Brain microvascular endothelial cell (primary cell): ENCODE results near the gene RAB3GAP2.
"Not testable (repeated sequence)": the region's sequence is repeated elsewhere in the genome, so short reads cannot be mapped to it uniquely, and the experiment has no call there.

Experiments used
- DNase-seq: peaks from one replicate; pipeline ENCODE4 v3.0.0-alpha.2; 2020
- H3K27ac ChIP-seq: fragments of 250-450 bp; sonication (Bioruptor Pico); 2 replicates; pipeline ENCODE4 v1.5.1; 2020; ENCODE audit warnings: mild to moderate bottlenecking, moderate library complexity
- H3K27me3 ChIP-seq: fragments of 250-450 bp; sonication (Bioruptor Pico); replicated peaks from 2 replicates; pipeline ENCODE4 v1.5.1; 2020; ENCODE audit warnings: mild to moderate bottlenecking
- H3K36me3 ChIP-seq: fragments of 250-450 bp; sonication (Bioruptor Pico); replicated peaks from 2 replicates; pipeline ENCODE4 v1.5.1; 2020; ENCODE audit warnings: mild to moderate bottlenecking
- H3K4me3 ChIP-seq: 2 replicates; pipeline ENCODE4 v1.5.1; 2011; ENCODE audit warnings: low read depth, mild to moderate bottlenecking, control low read depth, low read length, moderate library complexity
- in situ Hi-C: cut with HindIII; loops from 2 replicates; pipeline ENCODE4 v1.10.0; 2017; ENCODE audit warnings: low sequenced_read_pairs, low pct_ligation_motif_present
- TF ChIP-seq, protein P1 (sequence below): IDR thresholded peaks from 2 replicates; pipeline ENCODE4 v1.5.1; 2011; ENCODE audit warnings: low read depth, mild to moderate bottlenecking, moderate library complexity, low read length, control low read depth, inconsistent platforms; ENCODE audit errors: missing control alignments

The RAB3GAP2 gene

DNA sequence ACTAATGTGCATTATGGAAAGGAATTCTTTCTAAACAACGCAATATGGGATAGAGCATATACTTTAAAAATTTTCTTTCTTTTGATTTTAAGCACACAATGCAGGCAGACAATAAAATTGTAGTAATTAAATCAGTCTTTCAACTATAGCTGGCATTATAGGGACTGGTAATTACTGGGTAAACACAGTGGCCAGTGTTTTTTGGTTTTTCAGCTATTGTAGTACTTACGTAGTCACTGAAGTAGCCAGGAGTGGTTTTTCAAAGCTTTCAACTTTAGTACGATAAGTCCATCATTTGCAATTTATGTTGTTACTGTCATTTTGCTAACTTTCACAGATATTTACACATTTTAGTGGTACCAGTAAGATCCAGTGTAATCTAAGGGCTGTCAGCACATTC, 50.6 kb downstream of the RAB3GAP2 start:
- TF ChIP-seq, protein P1, sequence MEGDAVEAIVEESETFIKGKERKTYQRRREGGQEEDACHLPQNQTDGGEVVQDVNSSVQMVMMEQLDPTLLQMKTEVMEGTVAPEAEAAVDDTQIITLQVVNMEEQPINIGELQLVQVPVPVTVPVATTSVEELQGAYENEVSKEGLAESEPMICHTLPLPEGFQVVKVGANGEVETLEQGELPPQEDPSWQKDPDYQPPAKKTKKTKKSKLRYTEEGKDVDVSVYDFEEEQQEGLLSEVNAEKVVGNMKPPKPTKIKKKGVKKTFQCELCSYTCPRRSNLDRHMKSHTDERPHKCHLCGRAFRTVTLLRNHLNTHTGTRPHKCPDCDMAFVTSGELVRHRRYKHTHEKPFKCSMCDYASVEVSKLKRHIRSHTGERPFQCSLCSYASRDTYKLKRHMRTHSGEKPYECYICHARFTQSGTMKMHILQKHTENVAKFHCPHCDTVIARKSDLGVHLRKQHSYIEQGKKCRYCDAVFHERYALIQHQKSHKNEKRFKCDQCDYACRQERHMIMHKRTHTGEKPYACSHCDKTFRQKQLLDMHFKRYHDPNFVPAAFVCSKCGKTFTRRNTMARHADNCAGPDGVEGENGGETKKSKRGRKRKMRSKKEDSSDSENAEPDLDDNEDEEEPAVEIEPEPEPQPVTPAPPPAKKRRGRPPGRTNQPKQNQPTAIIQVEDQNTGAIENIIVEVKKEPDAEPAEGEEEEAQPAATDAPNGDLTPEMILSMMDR, result no peak
- Histone ChIP-seq H3K27me3 (no peaks in the 10 kb centered on the region), H3K36me3 (no peaks in the 10 kb centered on the region), H3K4me3 (no peak overlapping the region), H3K27ac (no peak overlapping the region)
- DNase-seq, result no peak
- in situ Hi-C loops, result no loop called here

DNA sequence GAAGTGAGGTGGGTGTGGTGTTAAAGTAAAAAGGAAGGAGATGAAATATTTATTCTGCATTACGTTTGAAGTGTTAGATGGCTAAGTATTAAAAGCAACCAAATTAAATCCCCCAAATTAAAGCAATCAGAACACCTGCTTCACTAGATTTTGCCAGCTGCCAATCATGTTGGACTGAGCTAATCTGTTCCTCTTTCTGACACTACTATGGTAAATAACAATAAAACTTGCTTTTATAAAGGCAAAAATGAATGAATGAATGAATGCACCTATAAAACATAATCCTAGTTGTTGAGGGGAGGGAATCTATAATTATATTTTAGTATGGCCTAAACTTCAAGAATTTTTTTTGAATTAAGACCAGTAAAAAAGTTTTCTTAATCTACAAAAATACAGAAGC, 51.0 kb downstream of the RAB3GAP2 start:
- Histone ChIP-seq H3K36me3 (no peaks in the 10 kb centered on the region), H3K4me3 (no peak overlapping the region), H3K27me3 (no peaks in the 10 kb centered on the region), H3K27ac (no peak overlapping the region)
- in situ Hi-C loops, result no loop called here
- TF ChIP-seq, protein P1, result no peak
- DNase-seq, result no peak

DNA sequence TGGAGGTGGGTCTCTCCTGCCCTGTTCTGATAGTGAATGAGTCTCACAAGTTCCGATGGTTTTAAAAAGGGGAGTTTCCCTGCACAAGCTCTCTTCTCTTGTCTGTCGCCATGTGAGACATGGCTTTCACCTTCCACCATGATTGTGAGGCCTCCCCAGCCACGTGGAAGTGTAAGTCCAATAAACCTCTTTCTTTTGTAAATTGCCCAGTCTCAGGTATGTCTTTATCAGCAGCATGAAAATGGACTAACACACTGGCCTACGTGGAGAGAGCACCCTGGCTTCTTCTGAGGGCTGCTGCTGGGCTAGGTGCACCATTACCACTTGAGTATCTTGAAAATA, 51.6 kb downstream of the RAB3GAP2 start:
- H3K36me3 ChIP-seq, DNase-seq, H3K27me3 ChIP-seq, H3K27ac ChIP-seq, H3K4me3 ChIP-seq, in situ Hi-C loops: not testable (repeated sequence)

DNA sequence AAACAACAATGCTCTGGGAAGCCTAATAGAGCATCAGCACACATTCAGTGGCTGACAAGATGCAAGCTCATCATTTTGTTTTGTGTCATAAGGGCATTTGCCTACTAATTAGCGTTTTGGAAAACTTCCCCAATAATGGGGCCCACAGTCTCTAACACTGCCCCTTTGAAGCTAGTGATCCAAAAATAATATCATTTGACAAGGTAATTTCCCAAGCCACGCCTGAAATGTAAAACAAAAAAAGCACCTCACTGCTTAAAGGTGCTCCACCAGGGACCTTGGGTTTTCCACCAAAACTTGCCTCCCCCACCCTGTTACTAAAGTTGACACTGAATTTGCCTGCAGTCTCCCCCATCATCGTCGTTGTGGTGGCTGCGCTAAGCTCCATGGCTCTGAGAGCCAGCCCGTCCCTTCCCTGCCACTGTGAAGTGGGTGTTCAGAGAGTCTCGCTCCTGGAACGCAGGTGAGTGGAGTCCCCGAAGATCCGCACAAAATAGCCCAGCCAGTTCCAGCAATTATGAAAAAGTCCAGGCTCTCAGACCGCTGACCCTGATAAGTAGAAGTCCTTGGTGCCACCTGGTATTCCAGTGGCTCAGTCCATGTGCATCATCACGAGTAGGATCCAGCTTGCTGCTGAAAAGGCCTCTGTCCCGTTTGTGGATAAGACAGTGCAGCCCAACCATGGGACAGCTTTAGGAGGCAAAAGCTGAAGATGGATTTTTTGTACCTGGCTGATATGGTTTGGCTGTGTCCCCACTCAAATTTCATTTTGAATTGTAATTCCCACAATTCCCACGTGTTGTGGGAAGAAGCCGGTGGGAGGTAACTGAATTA, 52.2 kb downstream of the RAB3GAP2 start:
- Histone ChIP-seq H3K4me3 (no peak overlapping the region), H3K27me3 (no peaks in the 10 kb centered on the region), H3K27ac (no peak overlapping the region), H3K36me3 (no peaks in the 10 kb centered on the region)
- DNase-seq, result no peak
- TF ChIP-seq, protein P1, result no peak
- in situ Hi-C loops, result no loop called here

DNA sequence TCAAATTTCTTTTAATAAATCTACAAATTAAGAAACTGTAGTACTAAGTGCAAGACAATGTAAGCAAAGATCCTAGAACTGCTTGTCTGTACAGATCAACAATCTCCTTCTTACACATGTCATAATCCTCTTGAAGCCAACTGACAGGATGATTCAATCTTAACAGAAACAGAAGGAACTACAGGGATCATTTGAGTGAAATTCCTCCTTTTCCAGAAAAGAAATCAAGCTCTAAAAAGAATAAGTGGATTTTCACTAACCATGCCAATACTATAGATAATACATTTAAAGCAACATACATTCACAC, 53.2 kb downstream of the RAB3GAP2 start:
- no peak for DNase-seq
- no peak overlapping the region for H3K27ac ChIP-seq
- in situ Hi-C loops, result no loop called here
- no peak overlapping the region for H3K4me3 ChIP-seq
- no peaks in the 10 kb centered on the region for H3K27me3 ChIP-seq
- H3K36me3 ChIP-seq, result no peaks in the 10 kb centered on the region
- TF ChIP-seq, protein P1, result no peak

DNA sequence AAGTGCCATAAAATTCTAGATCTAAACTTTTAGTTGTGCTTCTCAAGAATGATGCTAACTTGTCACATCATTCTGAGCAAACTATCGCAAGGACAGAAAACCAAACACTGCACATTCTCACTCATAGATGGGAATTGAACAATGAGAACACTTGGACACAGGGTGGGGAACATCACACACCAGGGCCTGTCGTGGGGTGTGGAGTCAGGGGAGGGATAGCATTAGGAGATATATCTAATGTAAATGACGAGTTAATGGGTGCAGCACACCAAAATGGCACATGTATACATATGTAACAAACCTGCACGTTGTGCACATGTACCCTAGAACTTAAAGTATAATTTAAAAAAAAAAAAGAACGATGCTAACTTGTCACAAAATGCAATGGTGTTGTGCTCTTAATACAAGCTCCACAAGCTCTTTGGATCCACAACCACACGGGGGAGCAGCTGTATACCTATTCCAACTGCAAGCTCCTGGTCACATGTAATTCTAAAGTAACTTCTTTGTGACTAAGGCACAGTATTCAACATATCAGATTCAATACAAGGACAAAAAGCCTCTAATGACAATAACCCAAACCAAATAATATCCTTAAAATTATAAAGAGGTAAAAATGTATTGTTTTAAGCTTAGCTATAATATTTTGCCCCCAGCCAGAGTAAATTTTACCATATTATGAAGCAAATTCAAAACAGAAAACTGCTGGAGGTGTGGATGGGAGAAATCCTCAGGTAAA, 53.7 kb downstream of the RAB3GAP2 start:
- DNase-seq, result peak; percentile 73
- H3K36me3 ChIP-seq, H3K27ac ChIP-seq, in situ Hi-C loops, H3K27me3 ChIP-seq, H3K4me3 ChIP-seq: not testable (repeated sequence)
- TF ChIP-seq, protein P1, result peak; percentile 80
